ENCODE measurements around the gene UGT1A7.

The UGT1A7 gene

DNA sequence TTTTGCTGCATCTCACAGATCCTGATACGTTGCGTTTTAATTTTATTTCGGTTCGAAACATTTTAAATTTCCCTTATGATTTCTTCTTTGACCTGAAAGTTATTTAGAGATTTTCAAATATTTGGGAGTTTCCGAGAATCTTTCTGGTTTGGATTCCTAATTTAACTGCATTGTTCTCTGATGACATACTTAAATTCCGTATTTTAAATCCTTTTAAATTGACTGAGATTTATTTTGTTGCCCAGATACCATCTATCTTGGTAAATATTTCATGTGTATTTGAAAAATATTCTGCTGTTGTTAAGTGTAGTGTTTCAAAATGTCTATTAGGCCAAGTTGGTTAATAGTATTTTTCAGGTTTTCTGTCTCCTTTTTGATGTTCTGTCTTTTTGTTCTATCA is 134.2 kb downstream of the UGT1A7 start:
- Histone ChIP-seq H2AFZ (ENCODE audit: low read length) (no peak overlapping the region), H3K9ac (ENCODE audit: low read depth, low read length, poor library complexity, severe bottlenecking) (no peak overlapping the region), H3K4me3 (ENCODE audit: low read length, poor library complexity, severe bottlenecking) (no peak overlapping the region), H4K20me1 (ENCODE audit: insufficient read depth, low read length, poor library complexity, severe bottlenecking) (no peaks in the 10 kb centered on the region), H3F3A (ENCODE audit: low read depth) (no peaks in the 10 kb centered on the region), H3K9me2 (replicated peaks; ENCODE audit: low read depth, low read length) (no peaks in the 10 kb centered on the region), H3K79me2 (ENCODE audit: insufficient read depth, low read length) (no peaks in the 10 kb centered on the region), H3K27me3 (ENCODE audit: insufficient read depth, low read length, poor library complexity, severe bottlenecking) (no peaks in the 10 kb centered on the region), H3K4me2 (ENCODE audit: low read depth, low read length, poor library complexity, severe bottlenecking) (no peak overlapping the region), H3K36me3 (ENCODE audit: insufficient read depth, low read length) (no peaks in the 10 kb centered on the region), H3K9me3 (ENCODE audit: insufficient read depth, low read depth, low read length) (no peaks in the 10 kb centered on the region), H3K4me1 (ENCODE audit: insufficient read depth, low read length, poor library complexity, severe bottlenecking) (no peaks in the 10 kb centered on the region)
- TF ChIP-seq, protein P1, sequence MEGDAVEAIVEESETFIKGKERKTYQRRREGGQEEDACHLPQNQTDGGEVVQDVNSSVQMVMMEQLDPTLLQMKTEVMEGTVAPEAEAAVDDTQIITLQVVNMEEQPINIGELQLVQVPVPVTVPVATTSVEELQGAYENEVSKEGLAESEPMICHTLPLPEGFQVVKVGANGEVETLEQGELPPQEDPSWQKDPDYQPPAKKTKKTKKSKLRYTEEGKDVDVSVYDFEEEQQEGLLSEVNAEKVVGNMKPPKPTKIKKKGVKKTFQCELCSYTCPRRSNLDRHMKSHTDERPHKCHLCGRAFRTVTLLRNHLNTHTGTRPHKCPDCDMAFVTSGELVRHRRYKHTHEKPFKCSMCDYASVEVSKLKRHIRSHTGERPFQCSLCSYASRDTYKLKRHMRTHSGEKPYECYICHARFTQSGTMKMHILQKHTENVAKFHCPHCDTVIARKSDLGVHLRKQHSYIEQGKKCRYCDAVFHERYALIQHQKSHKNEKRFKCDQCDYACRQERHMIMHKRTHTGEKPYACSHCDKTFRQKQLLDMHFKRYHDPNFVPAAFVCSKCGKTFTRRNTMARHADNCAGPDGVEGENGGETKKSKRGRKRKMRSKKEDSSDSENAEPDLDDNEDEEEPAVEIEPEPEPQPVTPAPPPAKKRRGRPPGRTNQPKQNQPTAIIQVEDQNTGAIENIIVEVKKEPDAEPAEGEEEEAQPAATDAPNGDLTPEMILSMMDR (conservative IDR thresholded peaks at IDR 0.05; ENCODE audit: low read length), result no peak
- TF ChIP-seq EZH2phosphoT487 (IDR thresholded peaks at IDR 0.05; ENCODE audit: borderline replicate concordance), result no peak

DNA sequence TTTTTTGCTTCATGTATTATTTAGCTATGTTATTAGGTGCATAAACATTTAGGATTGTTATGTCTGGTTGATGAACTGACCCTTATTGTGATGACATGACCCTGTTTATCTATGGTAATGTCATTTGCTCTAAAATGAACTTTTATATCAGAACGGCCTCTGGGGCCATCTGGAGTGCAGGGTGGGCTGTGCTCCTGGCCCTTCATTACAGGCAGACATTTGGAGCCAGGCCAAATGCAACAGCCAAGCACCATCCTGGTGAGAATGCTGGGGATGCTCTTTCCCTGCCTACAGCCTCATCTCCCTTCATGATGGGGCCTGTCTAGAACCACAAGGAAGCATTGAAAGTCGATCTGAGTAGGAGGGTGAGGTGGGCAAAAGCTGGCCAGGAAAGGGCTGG is 134.6 kb downstream of the UGT1A7 start:
- H3K4me3 ChIP-seq (ENCODE audit: low read length, poor library complexity, severe bottlenecking), result no peak overlapping the region
- no peaks in the 10 kb centered on the region for H3K36me3 ChIP-seq (ENCODE audit: insufficient read depth, low read length)
- no peaks in the 10 kb centered on the region for H3K27me3 ChIP-seq (ENCODE audit: insufficient read depth, low read length, poor library complexity, severe bottlenecking)
- H3K9me3 ChIP-seq (ENCODE audit: insufficient read depth, low read depth, low read length), result no peaks in the 10 kb centered on the region
- H3K4me1 ChIP-seq (ENCODE audit: insufficient read depth, low read length, poor library complexity, severe bottlenecking), result no peaks in the 10 kb centered on the region
- H3K79me2 ChIP-seq (ENCODE audit: insufficient read depth, low read length), result no peaks in the 10 kb centered on the region
- TF ChIP-seq, protein P1 (conservative IDR thresholded peaks at IDR 0.05; ENCODE audit: low read length), result no peak
- no peak for TF ChIP-seq EZH2phosphoT487 (IDR thresholded peaks at IDR 0.05; ENCODE audit: borderline replicate concordance)
- no peaks in the 10 kb centered on the region for H4K20me1 ChIP-seq (ENCODE audit: insufficient read depth, low read length, poor library complexity, severe bottlenecking)
- no peak overlapping the region for H3K9ac ChIP-seq (ENCODE audit: low read depth, low read length, poor library complexity, severe bottlenecking)
- H3F3A ChIP-seq (ENCODE audit: low read depth), result no peaks in the 10 kb centered on the region
- no peak overlapping the region for H3K4me2 ChIP-seq (ENCODE audit: low read depth, low read length, poor library complexity, severe bottlenecking)
- no peaks in the 10 kb centered on the region for H3K9me2 ChIP-seq (replicated peaks; ENCODE audit: low read depth, low read length)
- H2AFZ ChIP-seq (ENCODE audit: low read length), result no peak overlapping the region

DNA sequence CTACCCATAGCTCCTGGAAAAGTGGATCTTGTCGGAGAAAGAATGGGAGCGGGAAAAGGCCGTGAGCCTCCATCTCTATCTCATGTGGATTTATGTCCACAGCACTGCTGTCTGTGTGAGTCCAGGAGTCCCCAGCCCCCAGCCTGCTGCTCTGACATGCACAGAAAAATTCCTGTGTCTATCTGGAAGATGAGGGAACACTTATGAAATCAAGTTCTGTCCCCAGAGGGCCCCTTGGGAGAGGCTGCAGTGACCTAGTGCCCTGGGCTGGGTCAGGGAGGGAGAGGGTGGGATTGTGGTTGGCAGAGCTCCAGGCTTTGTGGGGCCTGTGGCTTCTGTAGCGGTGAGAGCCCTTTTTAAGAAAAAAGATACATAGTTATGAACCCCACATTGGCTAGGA is 135.1 kb downstream of the UGT1A7 start:
- Histone ChIP-seq H3K79me2 (ENCODE audit: insufficient read depth, low read length) (no peaks in the 10 kb centered on the region), H3F3A (ENCODE audit: low read depth) (no peaks in the 10 kb centered on the region), H3K4me2 (ENCODE audit: low read depth, low read length, poor library complexity, severe bottlenecking) (no peak overlapping the region), H3K9me2 (replicated peaks; ENCODE audit: low read depth, low read length) (no peaks in the 10 kb centered on the region), H3K9me3 (ENCODE audit: insufficient read depth, low read depth, low read length) (no peaks in the 10 kb centered on the region), H3K36me3 (ENCODE audit: insufficient read depth, low read length) (no peaks in the 10 kb centered on the region), H3K4me3 (ENCODE audit: low read length, poor library complexity, severe bottlenecking) (no peak overlapping the region), H4K20me1 (ENCODE audit: insufficient read depth, low read length, poor library complexity, severe bottlenecking) (no peaks in the 10 kb centered on the region), H3K27me3 (ENCODE audit: insufficient read depth, low read length, poor library complexity, severe bottlenecking) (no peaks in the 10 kb centered on the region), H3K9ac (ENCODE audit: low read depth, low read length, poor library complexity, severe bottlenecking) (no peak overlapping the region), H2AFZ (ENCODE audit: low read length) (no peak overlapping the region), H3K4me1 (ENCODE audit: insufficient read depth, low read length, poor library complexity, severe bottlenecking) (no peaks in the 10 kb centered on the region)
- TF ChIP-seq, protein P1 (conservative IDR thresholded peaks at IDR 0.05; ENCODE audit: low read length), result no peak
- TF ChIP-seq EZH2phosphoT487 (IDR thresholded peaks at IDR 0.05; ENCODE audit: borderline replicate concordance), result no peak

All from Loucy (cell line).